KMS-11 (cell line): Measurements from ENCODE around the gene NT5E.

Source experiments
- H2AFZ ChIP-seq: fragments of 200-600 bp; sonication (generic); 2 replicates; pipeline ENCODE4 v1.6.1; 2016; ENCODE audit warnings: antibody characterized with exemption, mixed run types, low read depth
- H3K27ac ChIP-seq: fragments of 200-600 bp; sonication (generic); 2 replicates; pipeline ENCODE4 v1.6.1; 2016; ENCODE audit warnings: mild to moderate bottlenecking, mixed run types
- H3K27me3 ChIP-seq: fragments of 200-600 bp; sonication (generic); 2 replicates; pipeline ENCODE4 v1.6.1; 2017; ENCODE audit warnings: mild to moderate bottlenecking, low read depth, mixed run types, moderate library complexity; ENCODE audit not compliant: insufficient read depth
- H3K36me3 ChIP-seq: fragments of 200-600 bp; sonication (generic); 2 replicates; pipeline ENCODE4 v1.6.1; 2017; ENCODE audit warnings: mild to moderate bottlenecking, mixed run types; ENCODE audit not compliant: insufficient read depth
- H3K4me1 ChIP-seq: fragments of 200-600 bp; sonication (generic); 2 replicates; pipeline ENCODE4 v1.6.1; 2016; ENCODE audit warnings: mild to moderate bottlenecking, low read depth, mixed run types; ENCODE audit not compliant: poor library complexity, severe bottlenecking
- H3K4me2 ChIP-seq: fragments of 200-600 bp; sonication (generic); 2 replicates; pipeline ENCODE4 v1.7.0; 2016; ENCODE audit warnings: mild to moderate bottlenecking, mixed run types
- H3K4me3 ChIP-seq: fragments of 200-600 bp; sonication (generic); IDR thresholded peaks from 2 replicates; pipeline ENCODE4 v1.6.1; 2017; ENCODE audit warnings: low read depth, low read length, mixed read lengths; ENCODE audit not compliant: insufficient read depth
- H3K79me2 ChIP-seq: fragments of 200-600 bp; sonication (generic); 2 replicates; pipeline ENCODE4 v1.6.1; 2016; ENCODE audit warnings: low read depth, mixed run types; ENCODE audit not compliant: insufficient read depth
- H3K9ac ChIP-seq: fragments of 200-600 bp; sonication (generic); 2 replicates; pipeline ENCODE4 v1.6.1; 2016; ENCODE audit warnings: mild to moderate bottlenecking, mixed run types
- H4K20me1 ChIP-seq: fragments of 200-600 bp; sonication (generic); 2 replicates; pipeline ENCODE4 v1.6.1; 2016; ENCODE audit warnings: mild to moderate bottlenecking, mixed run types; ENCODE audit not compliant: insufficient read depth
- CTCF ChIP-seq: fragments of 200-600 bp; sonication (generic); conservative IDR thresholded peaks from 2 replicates; pipeline ENCODE4 v1.6.1; 2017; ENCODE audit warnings: low read depth, mild to moderate bottlenecking, antibody characterized with exemption, low read length, moderate library complexity, mixed read lengths

The NT5E gene

GRCh38 chr6:85468326-85468725 lies 18.4 kb downstream of the NT5E start:
- Histone ChIP-seq H3K36me3 (no peaks in the 10 kb centered on the region), H3K27me3 (no peaks in the 10 kb centered on the region), H3K79me2 (no peaks in the 10 kb centered on the region), H2AFZ (no peak overlapping the region), H3K4me1 (peaks cover 37% of the 10 kb centered on the region), H3K4me2 (no peak overlapping the region), H3K27ac (no peak overlapping the region), H4K20me1 (no peaks in the 10 kb centered on the region), H3K9ac (no peak overlapping the region), H3K4me3 (no peak overlapping the region)
- no peak for TF ChIP-seq CTCF

GRCh38 chr6:85469276-85470022 lies 19.6 kb downstream of the NT5E start:
- no peak overlapping the region for H3K9ac ChIP-seq
- TF ChIP-seq CTCF: no peak

GRCh38 chr6:85470023-85470410 lies 20.1 kb downstream of the NT5E start:
- no peak overlapping the region for H3K4me3 ChIP-seq
- H3K27me3 ChIP-seq: no peaks in the 10 kb centered on the region
- H3K36me3 ChIP-seq: no peaks in the 10 kb centered on the region
- no peak overlapping the region for H3K9ac ChIP-seq
- H4K20me1 ChIP-seq: no peaks in the 10 kb centered on the region
- peaks cover 22% of the 10 kb centered on the region for H3K4me1 ChIP-seq
- no peaks in the 10 kb centered on the region for H3K79me2 ChIP-seq
- no peak overlapping the region for H3K4me2 ChIP-seq
- TF ChIP-seq CTCF: no peak
- H2AFZ ChIP-seq: no peak overlapping the region
- H3K27ac ChIP-seq: no peak overlapping the region

More at GRCh38 chr6:85469276-85470022, 19.6 kb downstream of the NT5E start:
- H3K4me2 ChIP-seq: no peak overlapping the region
- no peak overlapping the region for H3K27ac ChIP-seq
- peaks cover 26% of the 10 kb centered on the region for H3K4me1 ChIP-seq
- H3K36me3 ChIP-seq: no peaks in the 10 kb centered on the region
- no peaks in the 10 kb centered on the region for H3K27me3 ChIP-seq
- no peaks in the 10 kb centered on the region for H4K20me1 ChIP-seq
- H3K4me3 ChIP-seq: no peak overlapping the region
- no peaks in the 10 kb centered on the region for H3K79me2 ChIP-seq
- H2AFZ ChIP-seq: no peak overlapping the region

GRCh38 chr6:85472744-85473143 lies 22.9 kb downstream of the NT5E start:
- H3K4me2 ChIP-seq: no peak overlapping the region
- TF ChIP-seq CTCF: no peak
- H3K27ac ChIP-seq: no peak overlapping the region
- no peak overlapping the region for H2AFZ ChIP-seq
- no peaks in the 10 kb centered on the region for H3K4me1 ChIP-seq
- no peaks in the 10 kb centered on the region for H3K79me2 ChIP-seq
- H3K9ac ChIP-seq: no peak overlapping the region
- H3K4me3 ChIP-seq: no peak overlapping the region
- no peaks in the 10 kb centered on the region for H4K20me1 ChIP-seq
- H3K36me3 ChIP-seq: no peaks in the 10 kb centered on the region
- no peaks in the 10 kb centered on the region for H3K27me3 ChIP-seq
